Astrocyte of the spinal cord (primary cell): Measurements from ENCODE around the gene PACS2.

ENCODE experiments used
- DNase-seq: peaks from one replicate; pipeline ENCODE4 v3.0.0; 2011; ENCODE audit warnings: low read depth, low spot score
- H3K4me3 ChIP-seq: 2 replicates; pipeline ENCODE4 v1.5.1; 2011; ENCODE audit warnings: low read depth, mild to moderate bottlenecking, low read length, moderate library complexity
- in situ Hi-C: cut with HindIII; loops from 2 replicates; pipeline ENCODE4 v1.10.0; 2017; ENCODE audit warnings: low sequenced_read_pairs
- TF ChIP-seq, protein P1 (sequence below): IDR thresholded peaks from 2 replicates; pipeline ENCODE4 v1.5.1; 2012; ENCODE audit warnings: low read depth, mild to moderate bottlenecking, low read length, inconsistent platforms

PACS2 gene

DNA sequence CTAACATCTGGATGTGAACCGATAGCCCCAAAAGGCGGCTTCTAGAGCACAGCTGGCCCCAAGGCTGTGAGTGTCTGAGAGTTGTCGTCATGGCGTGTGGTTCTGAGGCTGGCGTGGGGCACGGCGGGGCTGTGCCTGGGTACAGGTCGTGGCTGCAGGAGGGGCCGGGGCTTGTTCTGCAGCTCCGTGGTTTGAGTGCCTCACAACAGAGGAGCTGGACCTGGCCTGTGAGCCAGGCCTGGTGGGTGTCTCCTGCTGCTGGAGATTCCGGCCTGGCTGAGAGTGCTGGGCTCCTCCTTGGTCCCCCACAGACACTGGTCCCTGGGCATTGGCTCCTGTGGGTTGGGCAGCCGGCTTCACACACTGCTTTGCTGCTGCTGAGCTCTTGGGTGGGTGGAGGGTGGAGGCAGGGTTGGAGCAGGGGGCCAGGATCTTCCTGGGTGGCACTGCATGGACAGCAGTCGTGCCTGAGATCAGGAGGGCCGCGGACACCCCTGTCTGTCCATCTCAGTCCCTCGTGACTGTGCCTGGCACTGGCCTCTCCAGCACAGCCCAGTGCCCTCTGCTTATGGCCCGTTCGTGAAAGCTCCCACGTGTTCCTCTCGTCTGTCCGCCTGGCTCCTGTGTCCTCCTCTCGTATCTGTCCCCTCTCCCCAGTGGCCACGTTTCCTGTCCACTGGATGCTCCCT is 52.0 kb downstream of the PACS2 start:
- in situ Hi-C loops = no loop called here
- no peak overlapping the region for H3K4me3 ChIP-seq
- DNase-seq = no peak
- TF ChIP-seq, protein P1, sequence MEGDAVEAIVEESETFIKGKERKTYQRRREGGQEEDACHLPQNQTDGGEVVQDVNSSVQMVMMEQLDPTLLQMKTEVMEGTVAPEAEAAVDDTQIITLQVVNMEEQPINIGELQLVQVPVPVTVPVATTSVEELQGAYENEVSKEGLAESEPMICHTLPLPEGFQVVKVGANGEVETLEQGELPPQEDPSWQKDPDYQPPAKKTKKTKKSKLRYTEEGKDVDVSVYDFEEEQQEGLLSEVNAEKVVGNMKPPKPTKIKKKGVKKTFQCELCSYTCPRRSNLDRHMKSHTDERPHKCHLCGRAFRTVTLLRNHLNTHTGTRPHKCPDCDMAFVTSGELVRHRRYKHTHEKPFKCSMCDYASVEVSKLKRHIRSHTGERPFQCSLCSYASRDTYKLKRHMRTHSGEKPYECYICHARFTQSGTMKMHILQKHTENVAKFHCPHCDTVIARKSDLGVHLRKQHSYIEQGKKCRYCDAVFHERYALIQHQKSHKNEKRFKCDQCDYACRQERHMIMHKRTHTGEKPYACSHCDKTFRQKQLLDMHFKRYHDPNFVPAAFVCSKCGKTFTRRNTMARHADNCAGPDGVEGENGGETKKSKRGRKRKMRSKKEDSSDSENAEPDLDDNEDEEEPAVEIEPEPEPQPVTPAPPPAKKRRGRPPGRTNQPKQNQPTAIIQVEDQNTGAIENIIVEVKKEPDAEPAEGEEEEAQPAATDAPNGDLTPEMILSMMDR = no peak

GRCh38 chr14:105367116-105368031 is 52.8 kb downstream of the PACS2 start:
- in situ Hi-C loops = no loop called here

GRCh38 chr14:105368032-105368417 is 53.5 kb downstream of the PACS2 start:
- DNase-seq = no peak
- in situ Hi-C loops = no loop called here
- H3K4me3 ChIP-seq = no peak overlapping the region
- TF ChIP-seq, protein P1 = no peak

More at GRCh38 chr14:105367116-105368031, 52.8 kb downstream of the PACS2 start:
- TF ChIP-seq, protein P1 = no peak
- DNase-seq = no peak
- no peak overlapping the region for H3K4me3 ChIP-seq

DNA sequence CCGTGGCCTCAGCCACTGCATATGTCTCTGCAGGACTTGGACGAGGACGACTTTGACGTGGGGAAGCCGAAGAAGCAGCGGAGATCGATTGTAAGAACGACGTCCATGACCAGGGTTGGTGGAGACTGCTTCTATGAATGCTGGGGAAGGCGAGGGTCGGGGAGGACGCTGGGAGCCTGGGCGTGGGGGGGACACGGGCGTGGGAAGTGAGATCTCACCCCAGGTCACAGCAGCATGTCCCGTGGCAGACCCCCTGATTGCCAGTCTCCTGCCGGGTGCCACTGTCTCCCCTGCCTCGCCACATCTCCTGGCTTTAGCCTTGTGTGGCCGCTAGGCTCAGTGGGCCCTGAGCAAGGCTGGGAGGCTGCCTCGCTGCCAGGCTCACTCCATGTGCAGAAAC is 53.9 kb downstream of the PACS2 start:
- TF ChIP-seq, protein P1 = no peak
- no peak overlapping the region for H3K4me3 ChIP-seq
- DNase-seq = no peak
- in situ Hi-C loops = no loop called here

DNA sequence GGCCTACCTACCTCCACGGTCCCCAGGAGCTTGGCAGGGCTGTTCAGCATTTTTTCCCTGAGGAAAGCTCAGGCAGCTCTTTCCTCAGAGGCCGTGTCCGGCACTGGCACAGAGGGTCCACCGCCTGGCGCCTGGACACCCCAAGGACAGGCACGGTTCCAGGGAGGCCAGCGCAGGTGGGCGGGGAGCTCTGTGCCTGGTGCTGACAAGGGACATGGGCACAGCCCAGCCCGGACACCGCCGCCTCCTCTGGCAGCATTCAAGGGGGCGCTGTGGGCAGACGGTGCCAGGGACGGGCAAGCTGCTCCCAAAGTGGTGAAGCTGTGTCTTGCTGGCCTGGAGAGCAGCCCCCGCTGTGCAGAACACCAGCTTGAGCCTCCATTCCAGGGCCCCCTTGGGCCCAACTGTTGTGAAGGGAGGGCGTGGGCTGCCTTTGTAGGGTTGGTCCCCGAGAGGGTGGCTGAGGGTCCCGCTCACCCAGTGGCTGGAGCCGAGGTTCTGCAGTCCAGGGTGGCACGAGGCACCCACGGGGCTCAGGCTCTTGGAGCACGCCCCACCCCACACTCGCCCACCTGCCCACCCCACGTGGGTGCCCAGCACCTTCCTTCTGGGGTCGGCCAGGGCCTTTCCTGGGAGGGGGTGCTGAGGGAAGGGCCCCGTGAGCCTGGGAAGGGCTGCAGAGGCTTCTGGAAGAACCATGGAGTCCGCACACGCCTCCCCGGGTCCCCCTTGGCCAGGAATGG is 54.5 kb downstream of the PACS2 start:
- in situ Hi-C loops = no loop called here
- no peak overlapping the region for H3K4me3 ChIP-seq
- DNase-seq = no peak
- TF ChIP-seq, protein P1 = no peak

- DNase-seq = no peak
- no peak overlapping the region for H3K4me3 ChIP-seq
- in situ Hi-C loops = no loop called here
- TF ChIP-seq, protein P1 = no peak
Observed at GRCh38 chr14:105369653-105370040, 55.1 kb downstream of the PACS2 start.
